GM12872 (cell line): ENCODE results near the gene MEMO1.

ENCODE experiments used
- CTCF ChIP-seq: IDR thresholded peaks from 3 replicates; pipeline ENCODE4 v1.5.1; 2011; ENCODE audit warnings: low read depth, mild to moderate bottlenecking, low read length, moderate library complexity; ENCODE audit not compliant: insufficient read depth

MEMO1 gene

GRCh38 chr2:31957354-31958139, 53.3 kb downstream of the MEMO1 start:
- TF ChIP-seq CTCF: no peak

GRCh38 chr2:31956312-31956711, 54.5 kb downstream of the MEMO1 start:
- TF ChIP-seq CTCF: no peak

DNA sequence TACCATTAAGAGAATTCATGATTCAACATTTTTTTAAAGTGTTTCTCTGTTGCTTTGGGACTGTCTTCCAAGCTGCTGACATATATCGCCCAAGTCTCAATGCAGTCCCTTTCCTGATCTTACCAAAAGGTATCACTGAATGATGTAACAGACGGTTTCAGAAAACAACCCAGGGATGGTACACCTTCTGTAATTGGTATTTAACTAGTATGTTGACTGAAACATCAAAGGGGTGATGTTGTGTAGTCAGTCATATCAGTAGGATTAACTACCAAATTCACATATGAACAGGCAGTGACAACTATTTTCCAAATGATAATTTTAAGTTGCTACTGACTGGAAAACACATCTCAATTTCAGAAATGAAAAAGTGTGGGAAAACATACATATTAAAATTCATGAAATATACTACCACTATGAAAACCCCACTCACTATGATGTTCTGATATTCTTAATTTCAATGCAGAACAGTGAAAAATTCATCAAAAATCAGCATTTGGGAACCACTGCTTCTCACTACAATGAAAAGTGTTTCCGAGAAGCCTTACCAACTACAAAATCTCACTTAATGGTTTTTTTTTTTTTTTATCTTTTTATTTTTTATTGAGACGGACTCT, 59.8 kb downstream of the MEMO1 start:
- no peak for TF ChIP-seq CTCF

DNA sequence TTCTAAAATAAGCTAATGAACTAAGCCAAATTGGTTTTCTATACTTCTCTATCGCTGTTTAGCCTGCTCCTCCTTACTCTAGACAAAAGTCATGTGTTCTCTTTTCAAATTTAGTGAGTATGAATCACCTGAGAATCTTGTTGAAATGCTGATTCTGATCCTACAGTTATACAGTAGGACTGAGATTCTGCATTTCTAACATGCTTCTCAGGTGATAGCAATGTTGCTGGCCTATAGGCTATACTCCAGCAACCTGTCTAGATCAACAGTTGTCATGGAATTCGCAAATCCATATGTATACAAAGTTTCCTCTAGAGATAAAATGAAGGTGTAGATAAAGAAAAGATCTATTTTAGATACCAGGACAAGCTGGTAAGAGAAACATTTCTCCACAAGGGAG, 62.9 kb downstream of the MEMO1 start:
- no peak for TF ChIP-seq CTCF

DNA sequence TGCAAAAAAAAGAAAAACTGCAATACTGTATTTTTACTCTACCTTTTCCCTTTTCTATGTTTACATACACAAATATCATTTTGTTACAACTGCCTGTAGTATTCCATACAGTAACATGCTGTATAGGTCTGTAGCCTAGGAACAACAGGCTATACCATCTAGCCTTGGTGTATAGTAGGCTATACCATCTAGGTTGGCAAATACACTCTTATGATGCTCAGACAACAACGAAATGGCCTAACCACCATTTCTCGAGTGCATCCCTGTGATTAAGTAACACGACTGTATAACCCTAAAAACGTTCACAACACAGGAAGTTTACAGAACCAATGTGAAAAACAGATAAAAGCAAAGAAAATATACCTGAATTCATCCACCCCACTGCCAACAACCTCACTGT, 64.0 kb downstream of the MEMO1 start:
- no peak for TF ChIP-seq CTCF

- TF ChIP-seq CTCF: no peak
Measured at GRCh38 chr2:31945572-31945935, 65.3 kb downstream of the MEMO1 start.

DNA sequence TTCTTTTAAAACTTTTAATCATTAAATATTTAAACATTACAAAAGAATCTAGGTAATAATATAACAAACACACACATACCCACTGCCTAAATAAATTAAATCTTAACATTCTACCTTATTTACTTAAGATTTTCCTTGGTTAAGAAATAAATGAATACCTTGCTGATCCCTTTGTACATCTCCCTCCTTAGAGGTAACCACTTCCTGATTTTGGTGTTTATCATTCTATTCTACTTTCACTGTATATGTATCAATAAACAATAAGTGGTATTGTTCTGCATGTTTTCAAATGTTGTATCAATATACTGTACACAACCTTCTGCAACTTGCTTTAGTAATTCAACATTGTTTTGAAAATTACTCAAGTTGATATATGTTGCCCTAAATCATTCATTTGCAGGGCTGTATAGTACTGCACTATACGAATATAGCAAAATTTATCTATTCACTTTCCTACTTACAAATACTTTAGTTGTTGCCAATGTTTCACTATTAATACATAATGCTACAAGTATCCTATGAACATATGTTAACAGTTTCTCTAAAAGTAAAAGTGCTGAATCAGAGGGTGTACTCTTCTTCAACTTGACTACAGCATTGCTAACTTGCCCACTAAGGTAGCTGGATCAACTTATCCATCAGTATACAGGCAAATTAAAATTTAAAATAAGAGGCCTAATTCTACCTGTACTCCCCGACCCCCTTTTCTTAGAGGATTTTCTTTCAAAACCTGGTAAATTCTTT, 65.8 kb downstream of the MEMO1 start:
- no peak for TF ChIP-seq CTCF
